Fibroblast of pulmonary artery (primary cell): ENCODE results near the gene MMP15.

Experiments
- DNase-seq: peaks from one replicate; pipeline ENCODE4 v3.0.0-alpha.2; 2010; ENCODE audit warnings: low read depth
- H3K4me3 ChIP-seq: replicated peaks from 2 replicates; pipeline ENCODE4 v1.5.1; 2011; ENCODE audit warnings: low read depth, mild to moderate bottlenecking, control low read depth, low read length, moderate library complexity
- CTCF ChIP-seq: IDR thresholded peaks from 2 replicates; pipeline ENCODE4 v1.5.1; 2011; ENCODE audit warnings: mild to moderate bottlenecking, control low read depth, low read length, inconsistent platforms; ENCODE audit errors: missing control alignments

Gene MMP15

GRCh38 chr16:58026139-58026704 lies 668 bp downstream of the MMP15 start:
- TF ChIP-seq CTCF: no peak
- DNase-seq: peak; percentile 43
- H3K4me3 ChIP-seq: peak overlapping the region; percentile 57

GRCh38 chr16:58026705-58027160 lies 1.2 kb downstream of the MMP15 start:
- DNase-seq: no peak
- TF ChIP-seq CTCF: no peak

DNA sequence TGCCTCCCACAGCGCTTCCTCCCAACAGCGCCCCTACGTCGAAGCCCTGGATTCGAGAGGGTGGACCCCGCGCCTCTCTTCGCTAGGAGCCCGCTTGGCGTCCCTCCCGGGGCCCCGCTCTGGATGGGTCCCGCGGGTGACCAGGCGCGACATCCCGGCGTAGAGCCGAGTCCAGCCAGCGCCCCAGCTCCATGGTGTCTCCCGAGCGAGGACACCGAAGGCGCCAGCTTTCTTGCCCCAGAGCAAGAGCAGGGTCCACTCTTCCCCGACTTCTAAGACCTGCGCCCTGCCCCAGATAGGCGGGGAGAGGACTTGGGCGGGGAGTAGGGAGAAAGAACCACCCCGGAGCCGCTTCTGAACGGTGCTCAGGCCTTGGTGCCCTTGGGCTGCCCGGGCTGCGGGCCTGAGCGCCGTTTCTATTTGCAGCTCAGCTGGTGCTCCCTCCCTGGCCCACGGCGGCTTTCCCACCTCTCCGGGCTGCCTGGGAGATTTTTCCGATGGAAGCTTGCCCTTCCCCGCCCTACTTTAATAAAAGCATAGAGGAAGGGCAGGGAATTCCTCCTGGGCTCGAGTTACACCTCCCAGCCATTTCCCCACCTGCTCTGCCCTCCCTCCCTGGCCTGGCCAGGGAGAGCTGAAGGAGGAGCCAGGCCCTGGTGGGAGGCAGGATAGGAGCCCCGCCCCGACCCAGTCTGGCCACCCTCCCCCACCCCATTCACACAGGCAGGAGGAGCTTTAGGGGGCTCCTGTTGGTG lies 1.8 kb downstream of the MMP15 start:
- no peak for TF ChIP-seq CTCF
- no peak for DNase-seq
- H3K4me3 ChIP-seq: peak overlapping the region; percentile 10

More at GRCh38 chr16:58026705-58027160, 1.2 kb downstream of the MMP15 start:
- H3K4me3 ChIP-seq: peak overlapping the region; percentile 57

- TF ChIP-seq CTCF: no peak
- no peak overlapping the region for H3K4me3 ChIP-seq
- DNase-seq: no peak
These were observed 2.4 kb downstream of the MMP15 start for GRCh38 chr16:58027916-58028455.

DNA sequence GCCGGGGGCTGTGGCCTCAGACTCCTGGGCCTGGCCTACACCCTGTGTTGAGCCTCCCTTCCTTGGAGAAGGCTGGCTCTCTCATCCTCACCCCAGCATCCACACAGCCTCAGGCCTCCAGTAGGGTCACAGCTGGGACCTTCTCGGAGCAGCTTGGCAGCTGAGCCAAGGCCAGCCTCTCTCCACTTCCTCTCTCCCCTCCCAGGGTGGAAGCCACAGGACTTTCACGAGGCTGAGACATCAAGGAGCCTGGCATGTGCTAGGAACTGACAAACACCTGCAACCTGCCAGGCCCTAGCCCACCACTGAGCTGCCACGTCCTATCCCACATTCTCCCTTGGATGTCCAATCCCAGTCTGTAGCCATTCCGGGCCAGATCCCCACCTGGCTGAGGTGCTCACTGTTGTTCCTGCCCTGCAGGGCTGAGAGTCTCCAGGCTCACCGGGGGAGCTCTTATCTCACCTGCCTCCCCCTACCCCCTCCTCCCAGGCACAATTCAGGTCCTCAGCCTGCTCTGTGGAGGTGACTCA lies 3.1 kb downstream of the MMP15 start:
- DNase-seq: no peak
- no peak overlapping the region for H3K4me3 ChIP-seq
- no peak for TF ChIP-seq CTCF

DNA sequence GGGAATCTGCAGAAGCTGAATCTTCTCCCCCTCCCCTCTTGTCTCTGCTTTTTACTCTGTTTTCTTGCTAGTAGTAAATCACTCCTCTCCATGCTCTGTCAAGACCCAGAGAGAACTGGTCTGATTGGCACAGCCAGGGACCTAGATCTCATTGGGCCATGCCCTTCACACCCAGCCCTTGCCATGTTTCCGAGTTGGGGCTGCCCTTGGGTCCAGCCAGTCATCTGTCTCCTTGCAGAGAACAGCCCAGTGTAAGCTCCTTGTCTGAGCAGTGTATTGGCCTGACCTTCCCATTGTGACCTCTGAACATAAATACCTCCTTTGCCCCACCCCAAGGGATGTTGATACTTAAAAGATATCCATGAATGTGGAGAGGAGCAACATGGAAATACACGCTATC lies 3.9 kb downstream of the MMP15 start:
- no peak for TF ChIP-seq CTCF
- no peak overlapping the region for H3K4me3 ChIP-seq
- no peak for DNase-seq
